Endothelial cell of umbilical vein (primary cell): ENCODE results near the gene KANK3. TPM values are rescaled to one million over a fixed set of nuclear protein-coding genes. Genes with fewer than 3 reads are reported as not detected.

Source experiments
- BruUV-seq: library from RNA; stranded (reverse); fragments of 400-500 nt; replicated peaks from 2 replicates; lab custom pipeline; 2021; lab: Mats Ljungman, UMichigan
- CTCF ChIA-PET: fragments of 300-600, 350-600 bp; sonication (Branson Sonifier 250); formaldehyde crosslinking; loops from one replicate; lab custom pipeline; 2021; ENCODE audit warnings: antibody characterized with exemption, inconsistent platforms; lab: Charles Lee
- POLR2A ChIA-PET: fragments of 300-600, 350-600 bp; sonication (Branson Sonifier 250); formaldehyde crosslinking; loops from one replicate; lab custom pipeline; 2021; ENCODE audit warnings: antibody characterized with exemption, inconsistent platforms; lab: Charles Lee
- DNase-seq: peaks from one replicate; pipeline ENCODE4 v3.0.0-alpha.2; 2011; ENCODE audit warnings: low read depth, low spot score
- FAIRE-seq: peaks from 2 replicates; lab custom pipeline; 2011; peaks lifted over from hg19 to GRCh38; lab: Jason Lieb, UNC
- H2AFZ ChIP-seq: 2 replicates; pipeline ENCODE4 v1.6.0; 2012; ENCODE audit warnings: low read depth, low read length, control low read depth, inconsistent platforms
- H3K27ac ChIP-seq: 2 replicates; pipeline ENCODE4 v1.5.1; 2011; ENCODE audit warnings: low read depth, mild to moderate bottlenecking, control low read depth, low read length, moderate library complexity; ENCODE audit not compliant: insufficient read depth
- H3K27me3 ChIP-seq, 2 experiments: 2 replicates each; pipeline versions ENCODE4 v1.6.0 to v1.6.1; 2011; ENCODE audit warnings: low read length in 2 of 2, mixed read lengths in 1 of 2; ENCODE audit not compliant: control insufficient read depth in 2 of 2, insufficient read depth in 2 of 2
- H3K36me3 ChIP-seq, 2 experiments: 2 replicates in 1 of 2; 3 replicates in 1 of 2; pipeline ENCODE4 v1.5.1; 2011; ENCODE audit warnings: low read length in 2 of 2, mild to moderate bottlenecking in 1 of 2, moderate library complexity in 1 of 2; ENCODE audit not compliant: control insufficient read depth in 2 of 2, insufficient read depth in 2 of 2; ENCODE audit errors: extremely low read depth in 1 of 2
- H3K4me1 ChIP-seq: 3 replicates; pipeline ENCODE4 v1.5.1; 2011; ENCODE audit warnings: mild to moderate bottlenecking, low read length; ENCODE audit not compliant: control insufficient read depth, insufficient read depth; ENCODE audit errors: extremely low read depth
- H3K4me2 ChIP-seq: 2 replicates; pipeline ENCODE4 v1.6.1; 2011; ENCODE audit warnings: low read length, control low read depth, mixed read lengths; ENCODE audit not compliant: insufficient read depth
- H3K4me3 ChIP-seq, 3 experiments: fragments of 200-600 bp in 1 of 3; sonication (generic), shearing (Covaris generic) in 1 of 3; replicated peaks in 1 of 3; 2 replicates each; pipeline ENCODE4 v1.5.1; 2011 to 2016; ENCODE audit warnings: control low read depth in 3 of 3, low read length in 3 of 3, mild to moderate bottlenecking in 2 of 3, inconsistent platforms in 1 of 3, low read depth in 1 of 3, moderate library complexity in 1 of 3; ENCODE audit not compliant: insufficient read depth in 1 of 3
- H3K79me2 ChIP-seq: 2 replicates; pipeline ENCODE4 v1.6.0; 2012; ENCODE audit warnings: low read length, inconsistent platforms; ENCODE audit not compliant: control insufficient read depth, insufficient read depth
- H3K9ac ChIP-seq: replicated peaks from 2 replicates; pipeline ENCODE3; 2011; ENCODE audit warnings: low read length, control low read depth; ENCODE audit not compliant: insufficient read depth; ENCODE audit errors: extremely low read depth
- H3K9me1 ChIP-seq: replicated peaks from 3 replicates; pipeline ENCODE4 v1.6.0; 2011; ENCODE audit warnings: mild to moderate bottlenecking, low read length; ENCODE audit not compliant: control insufficient read depth, insufficient read depth; ENCODE audit errors: extremely low read depth
- H3K9me3 ChIP-seq: replicated peaks from 2 replicates; pipeline ENCODE4 v1.5.1; 2012; ENCODE audit warnings: low read length, inconsistent platforms; ENCODE audit not compliant: control insufficient read depth, insufficient read depth
- H4K20me1 ChIP-seq: replicated peaks from 2 replicates; pipeline ENCODE3; 2011; ENCODE audit warnings: mild to moderate bottlenecking, low read length; ENCODE audit not compliant: control insufficient read depth, insufficient read depth; ENCODE audit errors: extremely low read depth
- EZH2 ChIP-seq: IDR thresholded peaks from 2 replicates; pipeline ENCODE4 v1.6.1; 2012; ENCODE audit warnings: borderline replicate concordance, low read depth, mild to moderate bottlenecking, moderate library complexity, low read length, inconsistent platforms; ENCODE audit not compliant: severe bottlenecking
- FOS ChIP-seq: IDR thresholded peaks from 2 replicates; pipeline ENCODE4 v1.6.1; 2011; ENCODE audit warnings: mild to moderate bottlenecking, low read length, moderate library complexity, borderline replicate concordance; ENCODE audit not compliant: insufficient read depth
- GATA2 ChIP-seq: IDR thresholded peaks from 2 replicates; pipeline ENCODE4 v1.7.0; 2011; ENCODE audit warnings: low read depth, mild to moderate bottlenecking, moderate library complexity, mixed read lengths, low read length; ENCODE audit not compliant: insufficient read length, insufficient read depth
- JUN ChIP-seq: IDR thresholded peaks from 2 replicates; pipeline ENCODE4 v1.6.1; 2011; ENCODE audit warnings: borderline replicate concordance, low read depth; ENCODE audit not compliant: insufficient read length, insufficient read depth
- MYC ChIP-seq: IDR thresholded peaks from one replicate; pipeline ENCODE4 v1.6.1; 2011; ENCODE audit warnings: mild to moderate bottlenecking, low read depth, low read length
- POLR2A ChIP-seq: IDR thresholded peaks from 2 replicates; pipeline ENCODE4 v1.6.1; 2012; ENCODE audit warnings: low read depth, mild to moderate bottlenecking, control low read depth, low read length
- POLR2AphosphoS5 ChIP-seq: IDR thresholded peaks from 2 replicates; pipeline ENCODE4 v1.6.1; 2012; ENCODE audit warnings: low read depth, mild to moderate bottlenecking, control low read depth, low read length, moderate library complexity; ENCODE audit not compliant: insufficient read depth
- dilution Hi-C: fragments of 300-500 bp; cut with MboI; formaldehyde crosslinking; loops from one replicate; pipeline ENCODE4 v1.15.0; 2019; ENCODE audit warnings: low sequenced_read_pairs; ENCODE audit not compliant: extremely low pct_ligation_motif_present
- intact Hi-C: fragments of 100-400 bp; cut with micrococcal nuclease; formaldehyde crosslinking; loops from one replicate; pipeline ENCODE4 v1.10.0; 2022
- polyA plus RNA-seq, 4 experiments: library from polyadenylated mRNA; depleted of rRNA in 3 of 4; stranded (reverse) in 3 of 4; unstranded in 1 of 4; fragments of >200 nt; gene quantifications; 2 replicates each; pipeline versions ENCODE4 v1.2.1 to v1.2.3, GENCODE V29; 2011 to 2012; ENCODE audit warnings: missing spikeins in 1 of 4
- total RNA-seq: library from RNA; stranded (reverse); gene quantifications from 2 replicates; pipeline ENCODE4 v1.2.3, GENCODE V29; 2021
- TF ChIP-seq, protein P1 (sequence below), 2 donors: IDR thresholded peaks; 1 replicate in 1 of 2; 2 replicates in 1 of 2; pipeline ENCODE4 v1.5.1; 2011; ENCODE audit warnings: low read length in 2 of 2, mild to moderate bottlenecking in 2 of 2, moderate library complexity in 2 of 2, control low read depth in 1 of 2, inconsistent platforms in 1 of 2, low read depth in 1 of 2; ENCODE audit not compliant: insufficient read depth in 1 of 2; ENCODE audit errors: extremely low read depth in 1 of 2
- TF ChIP-seq, protein P2 (sequence below): IDR thresholded peaks from 2 replicates; pipeline ENCODE4 v1.6.1; 2011; ENCODE audit not compliant: insufficient read depth, insufficient read length

Gene KANK3
- total and polyA plus RNA-seq, 2 donors (not counting 3 experiments of a cell fraction or from before 2014, with no cell fraction given): 22.1 to 30.0 TPM

GRCh38 chr19:8388612-8388958, 45.5 kb upstream of the KANK3 start:
- dilution Hi-C loops: no loop called here
- FAIRE-seq (no peak), DNase-seq (no peak)
- H3K79me2 ChIP-seq: peaks cover 25% of the 10 kb centered on the region
- no peak overlapping the region for H3K4me2 ChIP-seq
- ChIA-PET POLR2A (no interaction called here), CTCF (no interaction called here)
- intact Hi-C loops: no loop called here
- H2AFZ ChIP-seq: no peak overlapping the region
- TF ChIP-seq POLR2AphosphoS5 (no peak), MYC (no peak), FOS (no peak), EZH2 (no peak), POLR2A (no peak), JUN (no peak), GATA2 (no peak)
- TF ChIP-seq, protein P1, sequence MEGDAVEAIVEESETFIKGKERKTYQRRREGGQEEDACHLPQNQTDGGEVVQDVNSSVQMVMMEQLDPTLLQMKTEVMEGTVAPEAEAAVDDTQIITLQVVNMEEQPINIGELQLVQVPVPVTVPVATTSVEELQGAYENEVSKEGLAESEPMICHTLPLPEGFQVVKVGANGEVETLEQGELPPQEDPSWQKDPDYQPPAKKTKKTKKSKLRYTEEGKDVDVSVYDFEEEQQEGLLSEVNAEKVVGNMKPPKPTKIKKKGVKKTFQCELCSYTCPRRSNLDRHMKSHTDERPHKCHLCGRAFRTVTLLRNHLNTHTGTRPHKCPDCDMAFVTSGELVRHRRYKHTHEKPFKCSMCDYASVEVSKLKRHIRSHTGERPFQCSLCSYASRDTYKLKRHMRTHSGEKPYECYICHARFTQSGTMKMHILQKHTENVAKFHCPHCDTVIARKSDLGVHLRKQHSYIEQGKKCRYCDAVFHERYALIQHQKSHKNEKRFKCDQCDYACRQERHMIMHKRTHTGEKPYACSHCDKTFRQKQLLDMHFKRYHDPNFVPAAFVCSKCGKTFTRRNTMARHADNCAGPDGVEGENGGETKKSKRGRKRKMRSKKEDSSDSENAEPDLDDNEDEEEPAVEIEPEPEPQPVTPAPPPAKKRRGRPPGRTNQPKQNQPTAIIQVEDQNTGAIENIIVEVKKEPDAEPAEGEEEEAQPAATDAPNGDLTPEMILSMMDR (IDR thresholded peaks at IDR 0.05; ENCODE audit: extremely low read depth in 1 of 2, insufficient read depth in 1 of 2, low read depth in 1 of 2, low read length in 2 of 2): no peak
- TF ChIP-seq, protein P2, sequence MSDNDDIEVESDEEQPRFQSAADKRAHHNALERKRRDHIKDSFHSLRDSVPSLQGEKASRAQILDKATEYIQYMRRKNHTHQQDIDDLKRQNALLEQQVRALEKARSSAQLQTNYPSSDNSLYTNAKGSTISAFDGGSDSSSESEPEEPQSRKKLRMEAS: no peak
- no peaks in the 10 kb centered on the region for H3K9me1 ChIP-seq
- no peak overlapping the region for H3K4me3 ChIP-seq
- no TSS peak for BruUV-seq
- H4K20me1 ChIP-seq: no peaks in the 10 kb centered on the region
- H3K4me1 ChIP-seq: peaks cover 12% of the 10 kb centered on the region
- H3K27ac ChIP-seq: no peak overlapping the region
- no peaks in the 10 kb centered on the region for H3K27me3 ChIP-seq
- no peak overlapping the region for H3K9ac ChIP-seq
- H3K9me3 ChIP-seq: no peaks in the 10 kb centered on the region
- no peaks in the 10 kb centered on the region for H3K36me3 ChIP-seq
